ENCODE measurements around the gene PACSIN1. TPM values are rescaled to one million over a fixed set of nuclear protein-coding genes. Genes with fewer than 3 reads are reported as not detected.

Gene PACSIN1
- total RNA-seq, 1 donor from 2014 or later: not detected

- DNase-seq (ENCODE audit: low spot score): no peak
These were observed 77.5 kb downstream of the PACSIN1 start for GRCh38 chr6:34543421-34543820.

DNA sequence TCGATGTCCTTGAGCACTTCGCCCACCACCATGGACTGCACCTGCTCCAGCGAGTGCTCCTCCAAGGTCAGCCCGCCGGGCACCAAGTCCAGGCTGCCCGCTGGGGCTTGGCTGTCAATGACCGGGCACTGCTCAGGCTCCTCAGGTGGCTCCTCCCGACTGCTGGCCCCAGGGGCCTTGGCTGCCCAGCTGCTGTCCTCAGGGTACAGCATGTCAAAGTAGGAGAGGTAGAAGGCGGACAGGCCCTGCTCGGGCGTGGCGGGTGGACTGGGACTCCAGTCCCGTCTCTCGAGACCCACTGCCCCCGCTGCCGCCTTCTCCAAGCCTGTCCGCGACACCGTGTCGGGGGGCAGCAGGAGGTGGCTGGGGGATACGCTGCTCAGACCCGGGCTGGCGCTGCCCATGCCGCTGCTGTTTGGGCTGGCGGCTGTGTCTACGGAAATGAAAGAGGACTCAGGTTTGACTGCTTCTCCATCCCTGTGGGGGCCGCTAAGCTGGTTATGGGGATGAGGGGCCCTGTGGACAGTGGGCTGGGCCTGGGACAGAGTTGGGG is 78.3 kb downstream of the PACSIN1 start:
- DNase-seq (ENCODE audit: low spot score): no peak

GRCh38 chr6:34544776-34545471 is 79.0 kb downstream of the PACSIN1 start:
- DNase-seq (ENCODE audit: low spot score): no peak

GRCh38 chr6:34546551-34547321 is 80.9 kb downstream of the PACSIN1 start:
- DNase-seq (ENCODE audit: low spot score): no peak

- no peak for DNase-seq (ENCODE audit: low spot score)
These were observed 82.1 kb downstream of the PACSIN1 start for GRCh38 chr6:34547701-34548644.

DNA sequence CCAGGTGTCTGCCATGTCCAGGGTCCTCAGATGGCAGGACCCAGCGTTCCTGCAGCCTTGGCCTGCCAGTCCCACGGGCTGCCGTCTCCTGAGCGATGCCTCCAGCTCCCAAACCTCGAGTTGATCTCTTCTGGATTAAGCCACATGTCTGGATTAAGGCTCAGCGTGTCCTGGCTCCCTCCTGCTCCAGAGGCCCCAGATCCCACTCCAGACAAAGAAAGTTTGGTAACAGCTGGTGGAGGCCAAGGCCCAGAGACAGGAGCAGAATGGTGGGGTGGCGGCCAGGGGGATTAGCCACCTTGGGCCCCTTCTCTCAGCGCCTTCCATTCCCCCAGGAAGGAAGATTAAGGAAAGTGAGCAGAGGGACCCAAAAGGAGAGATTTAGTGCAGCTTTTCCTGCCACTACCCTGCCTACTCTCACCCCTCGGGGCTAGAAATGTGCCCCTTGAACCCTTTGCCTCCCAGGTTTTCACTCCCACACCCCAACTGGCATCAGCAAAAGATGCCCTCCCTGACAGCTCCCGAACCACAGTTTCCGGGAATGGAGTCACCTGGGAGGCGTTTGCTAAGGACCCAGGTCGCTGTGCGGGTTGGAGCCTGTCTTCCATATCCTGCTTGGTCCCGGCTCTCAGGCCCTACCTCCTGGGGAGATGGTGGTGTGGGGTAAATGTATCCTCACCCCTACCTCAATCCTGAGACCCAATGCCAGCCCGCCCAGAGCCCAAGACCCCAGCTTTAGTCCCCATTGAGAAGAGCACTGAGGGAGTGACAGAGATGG is 83.3 kb downstream of the PACSIN1 start:
- DNase-seq (ENCODE audit: low spot score): no peak

GRCh38 chr6:34549804-34550202 is 83.9 kb downstream of the PACSIN1 start:
- no peak for DNase-seq (ENCODE audit: low spot score)

GRCh38 chr6:34551720-34552119 is 85.8 kb downstream of the PACSIN1 start:
- no peak for DNase-seq (ENCODE audit: low spot score)

DNA sequence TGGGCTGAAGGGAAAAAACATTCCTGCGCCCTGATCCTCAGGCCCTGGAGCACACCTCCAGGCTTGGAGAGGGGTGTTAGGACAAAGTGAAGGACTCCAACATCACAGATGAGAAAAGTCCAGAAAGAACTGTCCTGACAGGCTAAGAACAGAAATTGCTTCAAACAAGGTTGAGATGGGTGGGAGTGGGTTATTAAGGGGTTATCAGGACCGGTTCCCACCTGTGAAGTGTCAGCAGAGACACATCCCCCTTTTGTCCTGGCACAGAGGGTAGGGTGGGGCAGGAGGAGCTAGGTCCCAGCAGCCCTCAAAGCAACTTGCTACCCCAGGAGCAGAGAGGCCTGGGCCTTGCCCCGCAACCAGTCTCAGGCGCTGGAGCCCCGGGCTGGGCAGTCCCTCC is 86.7 kb downstream of the PACSIN1 start:
- no peak for DNase-seq (ENCODE audit: low spot score)

DNA sequence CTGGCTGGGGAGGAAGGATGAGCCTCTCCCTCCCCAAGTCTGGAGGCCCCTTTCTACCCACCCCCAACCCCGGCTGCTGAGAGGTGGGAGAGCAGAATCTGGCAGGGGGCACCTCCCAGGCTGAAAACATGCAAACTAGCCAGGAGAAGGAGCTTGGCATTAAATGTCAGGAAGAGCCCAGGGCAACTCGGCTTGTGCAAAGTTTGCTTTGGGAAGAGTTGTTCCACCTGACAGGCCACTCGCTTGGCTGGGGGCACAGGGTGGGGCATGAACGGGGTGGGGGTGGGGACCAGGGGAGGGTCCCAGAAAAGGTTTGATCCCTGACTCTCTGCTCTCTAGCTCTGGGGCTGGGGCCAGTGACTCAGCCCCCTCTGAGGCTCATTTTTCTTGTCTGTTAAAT is 87.3 kb downstream of the PACSIN1 start:
- DNase-seq (ENCODE audit: low spot score): no peak

DNA sequence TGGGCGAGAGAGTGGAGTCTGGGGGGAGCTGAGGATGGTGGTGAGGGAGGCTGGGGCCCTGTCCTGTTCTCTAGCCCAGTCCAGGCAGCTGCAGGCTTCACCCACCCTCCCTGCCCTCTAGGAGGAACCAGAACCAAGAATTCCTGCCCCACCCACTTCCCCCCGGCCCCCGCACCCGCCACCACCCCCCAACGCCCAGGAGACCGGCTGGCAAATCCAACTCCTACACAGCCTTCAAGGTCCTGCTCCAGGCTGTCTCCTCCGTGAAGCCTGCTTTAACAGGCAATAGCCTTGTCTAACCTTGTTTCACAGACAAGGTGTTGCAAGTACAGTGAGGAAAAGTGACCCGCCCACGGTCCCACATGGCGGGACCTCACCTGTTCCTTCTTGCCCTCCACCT is 87.9 kb downstream of the PACSIN1 start:
- no peak for DNase-seq (ENCODE audit: low spot score)

GRCh38 chr6:34554291-34555006 is 88.6 kb downstream of the PACSIN1 start:
- no peak for DNase-seq (ENCODE audit: low spot score)

DNA sequence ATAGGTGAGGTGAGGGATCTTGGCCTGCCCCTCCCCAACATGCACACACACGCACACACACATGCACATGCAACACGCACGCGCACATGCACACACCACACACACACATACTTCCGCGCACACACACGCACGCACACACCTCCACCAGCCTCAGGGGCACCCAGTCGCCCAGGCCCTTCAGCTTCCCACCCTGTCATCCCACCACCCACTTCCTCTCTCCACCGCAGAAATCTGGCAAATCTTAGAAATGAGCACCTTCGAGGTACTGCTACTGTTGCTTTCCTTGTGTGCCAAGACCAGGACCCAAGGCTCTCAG is 89.1 kb downstream of the PACSIN1 start:
- no peak for DNase-seq (ENCODE audit: low spot score)

- DNase-seq (ENCODE audit: low spot score): no peak
These were observed 89.5 kb downstream of the PACSIN1 start for GRCh38 chr6:34555328-34555727.

- no peak for DNase-seq (ENCODE audit: low spot score)
These were observed 90.2 kb downstream of the PACSIN1 start, which contains the start of gene SPDEF for GRCh38 chr6:34556031-34556471. Gene SPDEF (minus strand): TSS chr6:34556329. CDS start chr6:34544455, 11,874 bp downstream.

DNA sequence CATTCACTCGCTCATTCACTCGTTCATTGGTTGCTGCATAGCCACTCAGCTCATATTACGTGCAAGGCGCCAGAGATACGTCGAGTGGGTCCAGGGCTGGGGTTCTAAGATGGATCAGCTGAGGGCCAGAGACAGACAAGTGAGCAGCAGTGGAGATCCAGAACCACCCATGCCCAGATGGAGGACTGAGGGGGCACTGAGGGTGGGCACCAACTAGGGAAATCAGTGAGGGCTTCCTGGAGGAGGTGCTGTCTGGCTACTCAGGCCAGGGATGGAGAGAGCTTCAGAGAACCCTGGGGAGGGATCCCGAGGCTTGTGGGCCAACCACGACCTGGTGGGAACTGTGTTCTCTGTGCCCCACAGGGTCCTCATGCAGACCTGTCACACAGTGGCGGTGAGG is 90.6 kb downstream of the PACSIN1 start:
- DNase-seq (ENCODE audit: low spot score): no peak

- DNase-seq (ENCODE audit: low spot score): no peak
These were observed 91.4 kb downstream of the PACSIN1 start for GRCh38 chr6:34557228-34557627.

DNA sequence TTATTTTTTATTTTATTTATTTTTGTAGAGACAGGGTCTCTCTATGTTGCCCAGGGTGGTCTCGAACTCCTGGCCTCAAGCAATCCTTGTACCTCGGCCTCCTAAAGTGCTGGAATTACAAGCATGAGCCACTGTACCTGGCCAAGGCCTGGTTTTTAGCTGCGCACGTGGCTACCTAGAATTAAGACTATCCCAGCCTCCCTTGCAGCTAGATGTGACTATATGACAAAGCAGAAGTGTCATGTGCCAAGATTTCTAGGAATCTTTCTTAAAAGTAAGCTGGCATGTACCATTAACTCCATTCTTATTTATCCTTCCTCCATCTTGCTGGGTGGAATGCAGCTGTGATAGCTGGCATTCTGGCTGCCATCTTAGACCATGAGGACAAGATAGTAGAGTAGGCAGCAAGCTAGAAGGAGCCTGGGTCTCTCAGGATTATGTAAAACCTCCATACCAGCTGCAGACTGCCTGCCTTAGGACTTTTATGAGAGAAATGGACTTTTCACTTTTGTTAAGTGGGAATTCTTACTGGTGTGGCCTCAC is 92.4 kb downstream of the PACSIN1 start:
- DNase-seq (ENCODE audit: low spot score): no peak

DNA sequence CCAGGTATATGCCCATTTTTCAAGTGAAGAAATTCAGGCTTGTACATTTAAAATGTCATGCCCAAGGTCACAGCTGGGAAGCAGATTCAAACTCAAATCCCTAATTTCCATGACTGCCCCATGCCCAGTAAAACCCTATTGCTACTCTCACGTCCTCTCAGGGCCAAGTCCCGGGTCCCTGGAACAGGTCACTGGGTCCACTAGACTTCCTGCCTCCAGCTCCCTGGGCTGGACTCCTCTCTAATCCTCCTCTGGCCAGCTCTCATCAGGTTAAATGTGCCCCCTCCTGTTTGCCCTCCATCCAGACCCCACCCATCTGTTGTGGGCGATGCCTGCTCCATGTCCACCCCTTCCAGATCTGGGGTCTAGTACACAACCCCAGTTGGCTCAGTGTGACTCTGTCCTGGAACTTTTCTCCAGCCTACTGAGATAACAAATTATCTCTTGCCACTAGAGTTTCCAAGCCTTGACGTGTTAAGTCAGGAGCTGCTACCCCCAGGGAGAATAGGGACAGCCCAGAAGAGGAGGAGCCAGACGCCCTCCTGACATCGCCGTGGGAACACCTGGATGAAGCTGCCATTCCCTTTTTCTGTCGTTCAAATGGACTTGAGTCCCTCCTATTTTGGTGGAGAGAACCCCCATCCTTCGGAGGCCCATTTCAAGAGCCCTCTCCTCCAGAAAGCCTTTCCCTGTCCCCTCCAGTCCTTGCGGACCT is 93.9 kb downstream of the PACSIN1 start:
- no peak for DNase-seq (ENCODE audit: low spot score)

All from mesenteric fat pad (tissue), 1 donor.